Tongue (tissue), 2 donors: ENCODE results near the gene OLFM4. TPM values are rescaled to one million over a fixed set of nuclear protein-coding genes. Genes with fewer than 3 reads are reported as not detected.

Experiments used
- DNase-seq: peaks from one replicate; pipeline ENCODE4 v3.0.0-alpha.2; 2015
- total RNA-seq: library from RNA; depleted of rRNA; stranded (reverse); fragments of >200 nt; gene quantifications from one replicate; pipeline ENCODE4 v1.2.3, GENCODE V29; 2014

Gene OLFM4
- total RNA-seq, 1 donor from 2014 or later, result 1.9 TPM

DNA sequence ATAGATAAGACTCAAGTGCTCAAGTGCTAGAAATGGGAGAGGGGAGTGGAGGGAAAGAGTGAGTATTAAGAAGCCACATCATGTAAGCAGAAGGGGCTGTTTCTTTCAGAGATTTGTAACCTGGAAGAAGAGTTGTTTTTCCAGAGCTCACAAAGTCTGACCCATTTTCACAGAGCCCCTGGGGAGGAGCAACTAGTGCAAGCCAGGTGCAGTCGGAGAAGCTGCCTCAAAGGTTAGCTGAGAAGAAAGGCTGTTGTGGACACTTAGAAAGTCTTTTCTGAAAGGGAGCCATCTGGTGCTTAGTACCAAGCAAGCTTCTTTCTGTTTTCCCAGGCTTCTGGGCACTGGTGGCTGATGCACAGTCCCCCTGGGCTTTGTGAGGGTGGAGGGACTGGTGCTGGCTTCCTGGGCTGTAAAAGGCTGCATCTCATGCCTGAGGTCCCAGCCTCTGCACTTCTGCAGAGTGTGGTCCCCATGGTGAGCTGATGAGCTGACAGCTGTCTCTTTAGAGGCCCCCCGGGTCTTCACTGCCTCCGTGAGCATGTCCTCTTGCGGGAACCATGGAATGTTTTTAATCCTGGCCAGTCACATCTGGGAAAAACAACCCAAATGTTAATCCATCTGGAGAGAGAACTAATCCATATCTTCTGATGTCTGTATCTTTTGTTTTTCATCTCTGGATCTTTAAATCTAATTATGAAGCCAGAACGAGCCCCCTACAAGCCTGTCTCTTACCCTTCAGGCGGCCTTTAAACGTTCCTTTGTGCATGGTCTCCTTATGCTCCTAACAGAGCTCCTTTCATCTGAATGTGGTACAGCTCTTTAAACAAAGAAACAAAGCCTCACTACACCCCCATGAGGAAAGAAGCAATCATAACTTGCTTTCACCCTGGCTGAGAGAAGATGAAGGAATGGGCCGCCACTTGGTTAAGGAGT lies 40.2 kb downstream of the OLFM4 start:
- peak; percentile 74 for DNase-seq

DNA sequence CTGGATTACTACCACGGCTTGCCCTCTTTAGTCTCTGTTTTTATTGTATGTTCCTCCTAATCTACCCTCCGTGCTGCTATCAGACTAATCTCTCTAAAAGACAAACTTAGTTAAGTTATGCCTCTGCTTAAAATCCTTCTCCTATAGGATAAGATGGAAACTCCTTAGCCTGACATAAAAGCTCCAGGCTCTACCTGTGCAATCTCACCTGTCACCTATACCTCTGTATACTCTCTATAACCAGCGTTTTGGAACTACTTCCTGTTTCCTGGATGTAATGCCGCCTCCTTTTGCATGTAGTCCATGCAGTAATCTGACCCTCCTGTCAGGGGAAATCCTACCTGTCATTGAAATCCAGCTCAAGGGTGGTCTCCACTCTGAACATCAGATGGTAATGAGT lies 41.2 kb downstream of the OLFM4 start:
- no peak for DNase-seq

DNA sequence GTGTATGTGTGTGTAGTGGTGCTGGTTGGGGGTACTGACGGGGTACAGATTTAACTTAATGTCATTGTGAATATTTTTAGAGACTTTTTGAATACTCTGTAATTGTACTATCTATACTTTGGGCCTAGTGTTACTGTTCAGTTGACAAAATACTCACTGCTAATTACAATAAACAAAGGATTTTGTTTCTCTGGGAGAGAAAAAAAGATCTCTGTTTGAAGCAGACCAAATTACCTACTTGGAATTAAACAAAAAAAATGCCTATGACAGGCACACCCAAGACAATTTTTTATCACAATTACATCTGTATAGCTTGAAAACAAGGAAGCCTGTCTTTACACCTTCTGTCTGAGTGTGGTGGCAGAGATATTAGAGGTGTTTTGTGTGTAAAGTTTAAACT lies 45.1 kb downstream of the OLFM4 start:
- DNase-seq, result no peak

DNA sequence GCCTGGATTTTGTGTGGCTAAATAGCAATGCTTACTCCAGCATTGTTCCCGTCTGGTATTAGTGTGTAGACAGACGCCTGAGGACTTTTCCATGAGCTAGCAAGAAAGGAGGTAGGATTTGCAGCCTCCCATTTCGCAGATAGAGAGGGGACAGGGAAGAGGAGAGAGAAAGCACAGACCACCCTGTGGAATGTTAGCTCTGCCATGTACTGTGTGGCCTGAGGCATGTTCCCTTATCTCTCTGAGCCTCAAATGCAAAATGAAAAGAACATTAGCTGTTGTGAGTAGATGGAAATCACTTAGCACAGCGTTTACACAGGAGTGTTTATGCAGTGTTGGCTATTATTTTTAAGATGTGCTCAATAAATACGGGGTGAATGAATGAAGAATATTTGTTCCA lies 45.5 kb downstream of the OLFM4 start:
- DNase-seq, result no peak

DNA sequence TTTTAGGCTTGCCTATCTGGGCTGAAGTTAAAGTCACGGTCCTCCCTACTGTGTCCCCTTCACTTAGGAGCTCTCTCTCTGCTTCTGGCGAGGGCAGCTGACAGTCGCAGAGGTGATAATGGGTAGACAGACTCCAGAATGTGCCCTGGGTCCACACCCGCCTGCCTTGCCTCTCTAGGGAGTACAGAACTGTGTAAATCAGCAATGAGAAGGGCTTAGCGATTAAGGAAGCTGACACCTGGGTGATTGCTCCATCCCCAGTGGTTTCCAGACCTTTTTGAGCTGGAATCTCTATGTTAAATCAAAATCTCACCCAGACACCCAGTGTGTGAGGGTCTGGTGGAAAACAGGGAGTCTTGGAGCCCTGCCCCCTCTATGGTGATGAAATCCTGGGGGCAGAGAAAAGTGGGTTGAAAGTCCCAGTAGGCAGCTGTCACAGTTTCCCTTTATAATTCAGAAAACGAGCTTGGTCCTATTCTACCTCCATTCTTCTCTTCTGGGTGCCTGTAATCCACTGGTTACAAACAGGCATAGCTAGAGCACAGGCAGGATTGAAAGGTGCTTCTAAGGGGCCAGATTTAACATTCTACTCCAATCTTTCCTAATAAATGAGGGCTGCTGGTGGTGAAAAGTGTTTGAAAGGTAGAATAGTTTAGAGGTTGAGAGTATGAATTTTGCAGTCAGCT lies 46.9 kb downstream of the OLFM4 start:
- no peak for DNase-seq

DNA sequence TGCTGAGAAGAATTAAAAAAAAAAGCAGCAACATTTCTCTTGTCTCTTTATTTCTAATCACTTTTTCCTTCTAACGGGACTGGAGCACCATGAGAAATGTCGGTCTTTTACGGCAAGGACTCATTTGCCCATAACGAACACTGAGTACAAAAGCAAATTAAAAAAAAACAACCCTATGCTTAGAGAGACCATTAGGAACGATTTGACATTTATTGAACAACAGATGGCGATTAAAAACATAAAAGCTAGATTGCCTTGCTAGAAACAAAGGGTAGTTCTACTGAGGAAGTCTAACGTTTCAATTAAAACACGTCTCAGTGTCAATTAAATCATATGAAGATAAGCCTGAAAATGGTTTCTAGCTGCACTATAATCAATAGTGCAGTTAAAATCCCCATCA lies 51.1 kb downstream of the OLFM4 start:
- no peak for DNase-seq

DNA sequence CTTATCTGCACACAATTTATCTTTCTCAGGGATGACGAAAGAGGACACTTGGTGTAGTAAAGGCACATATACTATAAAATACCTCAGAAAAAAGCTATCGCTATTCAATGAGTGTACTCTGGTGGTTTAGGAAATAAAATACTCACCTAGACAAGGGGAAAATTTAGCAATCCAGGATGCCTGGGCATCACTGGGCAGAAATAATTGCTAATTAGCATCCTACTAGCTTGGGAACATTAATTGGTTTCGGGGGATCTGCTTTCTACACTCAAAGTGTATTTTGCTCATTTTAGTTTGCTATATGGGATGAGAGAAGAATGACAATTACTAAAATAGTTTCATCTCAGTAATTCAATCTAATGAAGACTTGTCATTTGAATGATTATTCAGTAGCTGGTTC lies 60.3 kb downstream of the OLFM4 start:
- no peak for DNase-seq

DNA sequence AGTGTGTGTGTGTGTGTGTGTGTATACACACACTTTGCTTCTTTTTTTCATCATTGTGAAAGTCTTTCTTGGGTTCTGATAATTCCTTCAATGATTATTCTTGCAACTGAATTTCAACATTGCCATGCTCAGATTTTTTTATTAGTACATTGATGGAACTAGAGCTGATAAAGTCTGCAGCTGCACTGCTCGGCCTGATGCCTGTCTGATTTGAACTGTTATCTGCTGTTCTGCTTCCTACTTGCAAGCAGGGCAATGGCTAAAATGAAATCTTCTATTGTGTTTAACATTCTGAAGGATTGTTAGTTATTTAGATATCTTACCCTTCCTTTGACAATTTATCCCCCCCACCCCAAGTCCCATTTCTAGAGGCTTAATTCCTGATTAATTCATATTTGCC lies 61.3 kb downstream of the OLFM4 start:
- DNase-seq, result no peak

DNA sequence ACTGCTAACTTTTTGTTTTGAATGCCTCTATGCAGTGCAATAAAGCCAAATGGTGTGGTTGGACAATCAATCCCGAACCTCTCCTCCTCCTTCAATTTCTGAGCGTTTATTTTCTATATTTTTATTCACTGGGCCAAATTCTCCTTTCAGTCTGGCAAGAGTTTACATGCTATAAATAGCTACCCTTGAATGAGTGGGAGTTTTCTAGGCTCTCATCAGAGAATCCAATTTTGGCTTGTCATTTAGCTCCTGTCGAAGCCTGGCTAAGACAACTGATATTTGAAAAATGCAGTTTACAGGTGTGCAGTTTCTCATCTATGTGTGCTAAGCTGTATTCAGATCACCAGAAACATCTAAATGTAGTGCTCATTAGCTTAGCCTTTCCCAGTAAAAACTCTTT lies 61.8 kb downstream of the OLFM4 start:
- DNase-seq, result peak; percentile 44

DNA sequence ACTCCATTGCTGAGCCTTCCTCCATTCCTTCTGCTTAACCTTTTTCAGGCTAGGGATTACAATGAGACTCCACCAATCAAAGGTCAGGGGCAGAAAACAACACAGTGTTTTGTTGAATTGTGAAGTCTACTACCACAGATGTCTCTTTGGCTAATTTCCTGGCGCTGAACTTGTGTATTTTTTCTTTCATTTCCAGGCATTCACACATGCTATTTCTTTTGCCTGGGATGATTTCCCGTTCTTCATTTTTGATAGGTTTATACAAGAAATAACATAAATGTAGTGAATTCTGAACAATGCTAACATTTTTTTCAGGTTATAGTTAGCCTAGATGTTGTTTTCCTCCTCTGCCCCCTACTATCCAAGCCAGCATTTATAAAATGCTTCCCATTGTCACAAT lies 64.3 kb downstream of the OLFM4 start:
- DNase-seq, result peak; percentile 10

DNA sequence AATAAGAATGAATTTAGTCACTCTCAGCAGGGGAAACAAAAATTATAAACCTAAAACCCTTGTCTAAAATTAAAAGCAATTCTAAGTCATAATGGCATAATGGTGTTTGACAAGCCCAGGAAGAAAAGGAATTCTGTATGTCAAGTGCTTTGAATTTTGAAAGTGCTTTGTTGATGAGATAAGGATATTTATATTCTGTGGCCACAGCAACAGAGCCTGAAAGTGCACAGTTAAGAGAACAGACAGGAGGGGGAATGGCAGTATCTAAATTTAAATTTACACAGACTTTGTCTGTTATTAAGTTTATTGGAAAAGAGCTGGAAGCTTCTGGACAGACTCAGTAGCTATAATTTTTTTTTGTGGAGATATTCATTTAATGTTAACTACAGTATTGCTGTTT lies 69.8 kb downstream of the OLFM4 start:
- no peak for DNase-seq

DNA sequence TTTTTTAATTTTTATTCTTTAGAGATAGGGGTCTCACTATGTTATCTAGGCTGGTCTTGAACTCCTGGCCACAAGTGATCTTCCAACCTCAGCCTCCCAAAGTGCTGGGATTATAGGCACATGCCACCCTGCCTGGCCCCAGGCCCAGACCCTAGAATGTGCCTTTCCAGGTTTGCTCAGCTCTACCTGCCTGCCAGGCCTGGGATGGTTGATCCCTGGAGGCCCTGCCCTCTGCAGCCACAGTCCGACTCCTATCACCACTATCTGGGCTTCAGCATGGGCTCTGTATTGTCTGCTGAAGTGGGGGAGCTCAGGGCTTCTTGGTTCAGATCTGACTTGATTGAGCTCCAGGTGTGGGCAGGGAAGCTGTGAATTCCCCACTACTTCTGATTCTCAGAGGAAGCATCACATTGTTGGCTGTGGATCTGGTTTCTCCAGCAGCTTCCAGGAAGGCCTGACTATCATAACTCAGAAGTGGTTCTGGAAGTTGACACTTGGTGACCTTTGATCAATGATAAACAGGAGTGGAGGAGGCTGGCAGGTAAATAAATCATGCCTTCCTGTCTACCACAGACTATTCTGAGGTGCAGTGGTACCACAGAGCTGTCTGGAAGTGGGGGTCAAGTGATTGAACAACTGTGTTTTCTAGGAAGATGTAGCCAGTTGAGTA lies 71.9 kb downstream of the OLFM4 start:
- DNase-seq, result no peak

Other genes starting within 250 kb of the OLFM4 start
- gene PCDH8, start 180.2 kb upstream of the OLFM4 start, total RNA-seq, result 1.0 TPM